Measurements from ENCODE around the gene ZSCAN18. TPM values are rescaled to one million over a fixed set of nuclear protein-coding genes. Genes with fewer than 3 reads are reported as not detected.
A peak's percentile ranks its signal among the peaks of the same experiment; 100 is the strongest.

Gene ZSCAN18
- total RNA-seq, 1 donor from 2014 or later = 10.5 TPM

- DNase-seq (ENCODE audit: low read depth in 2 of 2) = no peak
These were observed 11.0 kb downstream of the ZSCAN18 start for GRCh38 chr19:58086825-58087710.

GRCh38 chr19:58085348-58085875, 12.6 kb downstream of the ZSCAN18 start:
- no peak for DNase-seq (ENCODE audit: low read depth in 2 of 2)

- DNase-seq (ENCODE audit: low read depth in 2 of 2) = no peak
These were observed 13.3 kb downstream of the ZSCAN18 start for GRCh38 chr19:58084596-58085347.

- DNase-seq (ENCODE audit: low read depth in 2 of 2) = no peak
These were observed 15.0 kb downstream of the ZSCAN18 start for GRCh38 chr19:58083021-58083420.

- DNase-seq (ENCODE audit: low read depth in 2 of 2) = no peak
These were observed 18.2 kb downstream of the ZSCAN18 start for GRCh38 chr19:58079792-58080191.

GRCh38 chr19:58067240-58067912, 30.7 kb downstream of the ZSCAN18 start:
- no peak for DNase-seq (ENCODE audit: low read depth in 2 of 2)

- no peak for DNase-seq (ENCODE audit: low read depth in 2 of 2)
These were observed 34.3 kb downstream of the ZSCAN18 start for GRCh38 chr19:58063712-58064111.

- DNase-seq (ENCODE audit: low read depth in 2 of 2) = no peak
These were observed 37.8 kb downstream of the ZSCAN18 start for GRCh38 chr19:58060231-58060630.

GRCh38 chr19:58059671-58060078, 38.4 kb downstream of the ZSCAN18 start:
- no peak for DNase-seq (ENCODE audit: low read depth in 2 of 2)

- DNase-seq (ENCODE audit: low read depth in 2 of 2) = peak; percentile 29 to 66
These were observed 38.9 kb downstream of the ZSCAN18 start, which contains the start of gene ZNF135 for GRCh38 chr19:58059003-58059670. Gene ZNF135, plus strand, starts transcription at chr19:58059282. Its CDS starts 721 bp downstream, at chr19:58060003.

GRCh38 chr19:58058467-58058866, 39.6 kb downstream of the ZSCAN18 start:
- no peak for DNase-seq (ENCODE audit: low read depth in 2 of 2)

GRCh38 chr19:58056861-58057260, 41.2 kb downstream of the ZSCAN18 start:
- DNase-seq (ENCODE audit: low read depth in 2 of 2) = no peak

- DNase-seq (ENCODE audit: low read depth in 2 of 2) = no peak
These were observed 41.8 kb downstream of the ZSCAN18 start for GRCh38 chr19:58056261-58056660.

GRCh38 chr19:58054901-58055874, 42.8 kb downstream of the ZSCAN18 start:
- DNase-seq (ENCODE audit: low read depth in 2 of 2) = peak in 1 of 2 donors; percentile 5

GRCh38 chr19:58053480-58054156, 44.4 kb downstream of the ZSCAN18 start:
- no peak for DNase-seq (ENCODE audit: low read depth in 2 of 2)

- no peak for DNase-seq (ENCODE audit: low read depth in 2 of 2)
These were observed 45.8 kb downstream of the ZSCAN18 start for GRCh38 chr19:58052256-58052655.

GRCh38 chr19:58047672-58048071, 50.4 kb downstream of the ZSCAN18 start:
- DNase-seq (ENCODE audit: low read depth in 2 of 2) = no peak

GRCh38 chr19:58046856-58047255, 51.2 kb downstream of the ZSCAN18 start:
- DNase-seq (ENCODE audit: low read depth in 2 of 2) = no peak

GRCh38 chr19:58045411-58046050, 52.5 kb downstream of the ZSCAN18 start:
- DNase-seq (ENCODE audit: low read depth in 2 of 2) = no peak
